22Rv1 (cell line): Measurements from ENCODE around the gene CA14.
A peak's percentile ranks its signal among the peaks of the same experiment; 100 is the strongest.

Experiments used
- CTCF ChIP-seq: fragments of 450-650 bp; IDR thresholded peaks from 2 replicates; pipeline ENCODE4 v1.5.1; 2017; ENCODE audit warnings: mild to moderate bottlenecking
- ZFX ChIP-seq: fragments of 450-650 bp; IDR thresholded peaks from 2 replicates; pipeline ENCODE4 v1.6.1; 2017; ENCODE audit warnings: antibody characterized with exemption, borderline replicate concordance

GRCh38 chr1:150236614-150237100 lies 20.9 kb upstream of the CA14 start:
- TF ChIP-seq CTCF (peak; percentile 49; the same call in 1 of the 2 replicates), ZFX (no peak)
